G401.6 (cell line): ENCODE measurements around the gene PPY.
"Not testable (repeated sequence)": the region's sequence is repeated elsewhere in the genome, so short reads cannot be mapped to it uniquely, and the experiment has no call there.

Experiments used
- FAIRE-seq: peaks from 2 replicates; lab custom pipeline; 2012; peaks lifted over from hg19 to GRCh38; lab: Jason Lieb, UNC

Gene PPY

DNA sequence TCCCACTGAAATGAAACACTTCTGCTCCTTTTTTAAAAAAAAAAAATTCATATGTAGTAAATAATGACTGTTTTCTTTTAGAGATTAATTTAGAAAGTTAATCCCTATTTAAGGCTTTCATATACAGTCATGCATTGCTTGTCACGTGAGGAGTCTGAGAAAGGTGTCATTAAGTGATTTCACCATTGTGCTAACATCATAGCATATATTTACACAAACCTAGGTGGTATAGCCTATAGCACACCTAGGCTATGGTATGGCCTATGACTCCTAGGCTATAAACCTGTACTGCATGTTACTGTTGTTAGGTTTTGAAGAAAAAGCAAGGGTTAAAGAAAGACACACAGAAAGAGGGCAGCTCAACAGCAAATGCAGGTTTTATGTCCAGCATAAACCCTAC is 13.7 kb downstream of the PPY start:
- peak; percentile 25 for FAIRE-seq

DNA sequence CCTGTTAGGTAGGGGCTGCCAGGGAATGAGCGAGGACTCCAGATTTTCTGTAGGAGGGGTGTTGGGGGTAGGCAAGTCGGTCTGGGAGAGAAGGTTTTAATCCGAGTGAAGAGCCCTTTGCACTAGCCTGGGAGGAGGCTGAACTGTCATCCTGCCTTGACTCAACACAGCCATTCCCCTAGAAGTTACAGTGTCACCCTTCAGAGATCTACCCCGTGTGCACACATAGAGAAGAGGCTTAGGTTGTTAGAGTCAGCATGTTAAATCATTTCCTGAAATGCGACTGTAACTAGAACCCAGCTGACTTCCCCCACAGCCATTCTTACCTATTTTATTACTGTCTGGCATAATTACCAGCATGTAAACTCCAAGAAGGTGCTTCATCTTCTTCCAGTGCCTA is 14.3 kb downstream of the PPY start:
- not testable (repeated sequence) for FAIRE-seq

DNA sequence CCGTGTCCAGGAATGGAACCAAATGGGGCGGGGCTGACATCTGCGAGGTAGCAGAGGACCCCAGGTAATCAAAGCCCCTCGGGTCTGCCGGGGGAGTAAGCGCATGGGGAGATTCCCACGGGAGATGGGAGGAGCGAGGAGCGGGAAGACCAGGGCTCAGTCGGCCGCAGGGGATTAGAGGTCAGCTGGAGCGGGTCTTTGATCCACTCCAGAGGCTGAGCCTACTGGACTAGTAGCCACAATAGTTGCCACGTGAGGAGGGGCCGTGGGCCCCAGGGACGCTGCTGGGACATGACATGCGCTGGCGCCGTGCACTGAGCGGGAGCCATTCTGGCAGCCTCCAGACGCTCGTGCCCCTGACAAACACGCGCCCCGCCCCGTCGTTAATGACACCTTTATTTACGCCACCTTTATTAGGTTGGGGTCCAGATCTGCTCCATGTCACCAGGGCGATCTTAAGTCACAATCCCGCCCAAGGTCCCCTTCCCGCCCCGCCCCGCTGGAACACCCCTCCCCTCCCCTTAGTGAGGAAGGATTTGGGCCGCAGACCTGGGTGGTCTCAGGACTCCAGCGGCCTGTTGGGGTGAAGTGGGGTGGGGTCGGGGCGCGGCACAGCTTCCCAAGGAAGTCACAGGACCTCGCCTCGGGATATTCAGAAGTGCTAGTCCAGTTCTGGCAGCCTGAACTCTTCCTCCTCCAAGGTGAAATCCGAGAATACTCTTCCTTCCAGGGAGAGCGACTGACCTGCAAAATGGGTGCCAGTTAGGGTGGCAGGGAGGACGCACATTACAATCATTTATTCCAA is 15.0 kb downstream of the PPY start:
- FAIRE-seq, result no peak

DNA sequence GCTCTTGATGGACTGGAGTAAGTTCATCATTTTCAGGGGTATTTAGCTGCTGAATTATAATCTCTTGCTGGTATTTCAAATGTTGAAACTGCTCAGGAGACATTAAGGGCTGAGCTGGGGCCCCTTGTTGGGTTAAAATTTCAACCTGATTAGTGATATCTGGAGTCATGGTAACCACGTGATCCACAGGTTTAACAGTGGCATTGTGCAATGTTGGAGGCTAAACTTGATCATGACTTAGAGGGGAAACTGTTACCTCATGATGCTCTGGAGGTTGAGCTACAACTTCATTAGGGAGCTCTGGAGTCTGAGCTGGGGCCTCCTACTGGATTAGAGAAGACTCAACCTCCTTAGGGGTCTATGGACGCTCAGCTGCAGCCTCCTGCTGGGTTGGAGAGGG is 17.7 kb downstream of the PPY start:
- FAIRE-seq, result no peak

DNA sequence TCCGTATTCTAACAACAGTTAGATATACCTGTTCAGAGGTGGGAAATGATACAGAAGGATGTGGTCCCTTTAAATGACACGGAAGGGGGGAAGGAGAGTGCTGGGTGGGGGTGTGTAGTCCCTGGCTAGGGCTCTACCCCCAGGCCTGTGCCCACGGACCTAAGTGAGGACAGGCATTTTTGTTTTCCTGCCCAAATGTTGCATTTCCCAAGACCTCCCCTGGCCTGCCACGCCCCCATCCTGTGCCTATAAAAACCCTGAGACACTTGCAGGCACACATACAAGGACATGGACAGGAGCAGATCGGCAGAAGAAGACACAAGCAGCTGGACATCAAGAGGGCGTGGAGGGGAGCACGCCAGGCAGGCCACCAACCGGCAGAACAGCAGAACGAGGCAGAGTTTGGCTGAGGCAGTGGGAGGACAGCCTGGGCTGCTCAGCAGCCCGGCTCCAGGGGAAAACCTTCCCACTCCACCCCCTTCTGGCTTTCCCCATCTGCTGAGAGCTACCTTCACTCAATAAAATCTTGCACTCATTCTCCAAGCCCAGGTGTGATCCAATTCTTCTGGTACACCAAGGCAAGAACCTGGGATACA is 21.7 kb downstream of the PPY start:
- FAIRE-seq, result no peak

DNA sequence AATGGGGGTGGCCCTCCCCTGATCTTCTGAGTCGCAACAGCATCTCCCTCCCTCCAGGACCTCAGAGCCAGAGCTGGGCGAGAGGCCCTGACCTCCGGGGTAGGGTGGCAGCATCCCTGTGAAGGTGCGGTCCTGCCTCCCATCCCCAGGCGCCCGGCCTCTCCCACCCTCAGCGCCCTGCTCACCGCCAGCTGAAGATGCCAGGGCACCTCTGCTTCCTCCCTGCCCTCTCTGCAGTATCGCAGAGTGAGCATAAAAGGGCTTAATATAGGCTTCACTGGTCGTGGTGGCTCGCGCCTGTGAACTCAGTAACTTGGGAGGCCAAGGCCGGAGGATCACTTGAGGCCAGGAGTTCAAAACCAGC is 24.3 kb downstream of the PPY start:
- FAIRE-seq, result no peak

DNA sequence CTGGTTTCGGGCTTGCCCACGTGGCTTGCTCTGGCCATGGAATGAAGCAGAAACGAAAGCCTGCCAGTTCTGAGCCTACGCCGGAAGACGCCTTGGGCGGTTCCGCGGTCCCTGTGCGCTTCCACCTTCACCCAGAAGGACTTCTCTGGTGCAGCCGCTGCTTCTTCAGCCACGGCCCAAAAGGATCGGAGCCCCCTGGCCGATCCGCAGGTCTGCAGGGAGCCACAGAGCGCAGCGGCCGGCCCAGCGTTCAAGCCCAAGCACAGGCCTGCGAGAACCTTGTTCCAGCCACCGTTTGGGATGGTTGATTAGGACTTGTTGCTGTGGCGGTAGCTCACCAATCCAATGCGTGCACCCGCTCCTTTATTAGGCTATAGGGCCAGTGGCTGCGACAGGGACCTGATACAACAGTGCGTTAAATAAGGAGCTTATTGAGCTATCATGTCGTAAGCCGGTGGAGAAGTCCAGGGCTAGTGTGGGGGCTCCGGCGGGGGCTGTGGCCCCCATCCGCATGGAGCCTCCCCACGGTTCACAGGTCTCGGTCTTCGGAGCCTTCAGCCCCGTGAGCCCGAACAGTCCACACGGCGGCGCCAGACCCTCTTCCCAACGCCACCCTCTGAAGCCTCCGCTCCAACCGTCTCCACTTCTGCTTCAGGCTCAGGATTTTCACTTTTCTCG is 24.8 kb downstream of the PPY start:
- no peak for FAIRE-seq

DNA sequence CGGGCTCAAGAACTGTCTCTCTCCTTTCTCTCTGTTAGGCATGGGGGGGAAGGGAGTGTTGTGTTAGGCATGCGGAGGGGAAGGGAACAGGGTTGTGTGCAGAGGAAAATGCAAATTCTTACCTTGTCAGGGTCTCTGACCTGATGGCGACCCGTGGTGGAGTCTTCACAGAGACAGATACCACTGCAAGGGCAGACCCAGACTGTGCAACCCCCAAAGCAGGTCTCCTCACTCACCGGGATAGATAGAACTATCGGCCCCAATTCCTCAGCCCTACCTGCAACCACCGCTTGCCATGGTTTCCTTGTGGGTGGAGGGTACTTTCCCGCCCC is 25.3 kb downstream of the PPY start:
- no peak for FAIRE-seq

DNA sequence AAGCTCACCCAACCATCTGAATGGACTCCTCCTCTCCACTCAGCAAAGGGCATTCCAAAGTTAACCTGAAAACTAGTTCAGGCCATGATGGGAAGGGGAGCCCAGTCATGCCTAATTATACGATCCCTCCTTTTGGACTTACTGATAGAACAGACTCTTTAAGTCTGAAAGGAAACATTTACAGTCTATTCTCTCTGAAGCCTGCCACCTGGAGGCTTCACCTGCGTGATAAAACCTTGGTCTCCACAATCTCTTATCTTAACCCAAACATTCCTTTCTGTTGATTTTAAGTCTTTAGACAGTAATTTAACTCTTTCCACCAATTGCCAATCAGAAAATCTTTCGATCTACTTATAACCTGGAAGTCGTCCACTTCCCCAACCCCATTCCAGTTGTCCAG is 25.9 kb downstream of the PPY start:
- FAIRE-seq, result no peak

DNA sequence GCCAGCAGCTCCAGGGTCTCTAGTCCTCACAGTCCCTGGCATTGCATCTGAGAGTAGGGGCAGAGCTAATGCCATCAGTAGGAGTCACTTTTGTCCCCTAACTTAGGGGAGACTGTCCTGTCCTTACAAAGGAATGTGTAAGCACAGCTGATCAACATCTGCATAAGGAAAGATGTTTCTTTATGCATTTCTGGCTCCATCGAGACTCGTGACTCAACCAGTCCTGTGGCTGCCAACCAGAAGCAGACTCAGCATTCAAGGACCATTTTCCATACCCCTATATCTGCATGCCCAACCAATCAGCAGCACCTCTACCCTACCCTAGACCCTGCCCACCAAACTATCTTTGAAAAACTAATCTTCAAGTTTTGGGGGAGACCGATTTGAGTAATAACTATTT is 26.7 kb downstream of the PPY start:
- no peak for FAIRE-seq

DNA sequence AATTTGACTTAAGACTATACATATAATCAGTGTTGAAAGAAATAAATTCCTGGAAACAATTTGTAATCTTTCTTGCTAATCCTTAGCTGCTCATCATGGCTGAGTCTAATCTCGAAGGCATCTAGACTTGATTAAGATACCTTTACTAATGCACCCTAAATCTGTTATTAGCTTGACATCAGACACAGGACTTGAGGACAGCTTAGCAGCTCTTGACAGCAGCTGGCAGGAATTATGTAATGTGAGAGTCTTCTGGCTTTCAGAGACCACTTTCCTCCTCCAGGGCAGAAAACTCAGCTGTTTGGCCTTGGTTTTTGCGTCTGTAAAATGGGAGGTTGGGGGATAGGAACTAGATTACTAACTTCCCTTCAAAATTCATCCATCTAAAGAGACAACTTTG is 27.8 kb downstream of the PPY start:
- FAIRE-seq, result no peak

DNA sequence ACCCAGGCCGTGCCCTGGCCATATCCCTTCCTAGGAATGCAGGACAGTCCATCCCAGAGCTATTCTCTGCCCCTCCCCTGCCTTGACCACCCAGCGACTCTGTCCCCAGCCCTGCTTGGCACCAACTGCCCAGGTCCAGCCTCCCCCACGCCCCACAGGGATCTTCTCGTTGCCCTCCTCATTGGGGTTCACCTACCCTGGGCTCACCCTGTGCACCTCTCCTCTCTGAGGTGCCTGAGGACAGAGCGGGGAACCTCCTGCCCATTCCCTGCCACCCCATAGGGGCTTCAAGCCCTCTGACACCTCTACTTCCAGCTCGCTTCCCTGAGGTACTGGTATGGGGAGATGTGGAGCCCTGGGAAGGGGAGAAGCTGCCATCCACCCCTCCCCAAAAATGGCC is 28.7 kb downstream of the PPY start:
- FAIRE-seq, result no peak

DNA sequence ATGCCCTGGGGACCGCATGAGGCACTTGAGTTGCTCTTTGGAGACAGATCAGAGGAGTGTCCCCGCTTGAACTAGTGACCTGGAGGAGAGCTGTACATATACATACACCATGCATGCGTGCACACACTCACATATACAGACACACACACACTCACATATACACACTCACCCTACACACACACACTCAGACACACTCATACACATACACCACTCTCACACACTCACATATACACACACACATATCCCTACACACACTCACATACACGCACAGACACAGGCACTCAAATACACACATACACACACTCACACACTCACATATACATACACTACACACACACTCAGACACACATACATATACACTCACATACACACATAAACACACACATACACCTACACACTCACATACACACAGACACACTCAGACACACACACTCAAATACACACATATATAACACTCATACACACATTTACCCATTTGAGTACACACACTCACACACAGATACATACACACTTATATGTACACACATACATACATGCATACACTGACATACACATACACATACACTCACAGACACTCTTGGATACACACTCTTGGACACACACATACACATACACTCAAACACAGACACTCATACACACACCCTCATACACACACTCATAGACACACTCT is 29.5 kb downstream of the PPY start:
- no peak for FAIRE-seq

DNA sequence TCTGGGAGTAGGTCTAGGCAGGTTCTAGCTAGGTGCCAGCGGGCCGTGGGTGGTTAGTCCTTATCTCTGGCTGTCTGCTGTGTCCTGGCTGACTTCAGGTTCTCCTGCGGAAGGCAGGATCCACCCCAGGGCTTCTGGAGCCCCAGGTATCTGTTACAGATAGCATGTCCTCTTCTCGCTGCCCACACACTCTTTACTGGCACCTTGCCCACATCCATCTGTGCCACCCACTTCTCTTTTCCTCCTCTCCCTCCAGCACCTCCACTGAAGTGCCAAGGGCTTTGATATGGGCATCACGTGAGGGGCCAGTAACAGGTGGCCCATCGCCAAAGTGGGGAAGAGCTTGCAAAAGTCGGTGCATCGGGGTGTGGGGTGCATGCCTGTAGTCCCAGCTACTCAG is 30.4 kb downstream of the PPY start:
- no peak for FAIRE-seq

DNA sequence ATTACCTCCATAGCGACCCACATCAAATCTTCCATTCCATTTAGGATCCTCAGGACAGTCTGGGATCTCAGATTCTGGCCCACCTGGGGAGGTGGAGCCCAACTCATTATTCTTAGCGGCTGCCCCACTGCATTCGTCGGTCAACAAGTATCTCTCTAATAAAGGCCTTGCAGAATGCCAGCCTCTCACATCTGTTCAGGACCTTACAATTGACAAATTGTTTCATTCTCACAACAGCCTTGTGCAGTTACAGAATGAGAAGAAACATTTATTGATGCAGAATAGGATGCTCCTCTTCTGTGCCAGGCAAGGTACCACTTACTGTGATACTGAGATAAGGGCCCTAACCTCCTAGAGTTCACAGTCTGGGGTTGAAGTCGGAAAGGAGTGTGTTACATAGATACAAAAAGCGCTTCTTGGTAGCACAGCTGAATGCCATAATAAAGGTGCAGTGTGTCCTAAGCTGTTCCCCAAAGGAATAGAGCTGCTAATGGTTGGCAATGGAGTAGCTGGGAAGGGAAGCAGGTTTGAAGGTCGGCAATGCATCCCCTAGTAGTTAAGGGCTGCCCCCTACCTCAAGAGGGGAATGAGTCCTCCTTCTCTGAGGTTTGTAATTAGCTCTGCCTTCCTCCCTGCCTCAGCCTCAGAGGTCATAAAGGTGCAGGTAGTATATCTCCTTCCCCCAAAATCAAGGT is 32.6 kb downstream of the PPY start:
- FAIRE-seq, result no peak

DNA sequence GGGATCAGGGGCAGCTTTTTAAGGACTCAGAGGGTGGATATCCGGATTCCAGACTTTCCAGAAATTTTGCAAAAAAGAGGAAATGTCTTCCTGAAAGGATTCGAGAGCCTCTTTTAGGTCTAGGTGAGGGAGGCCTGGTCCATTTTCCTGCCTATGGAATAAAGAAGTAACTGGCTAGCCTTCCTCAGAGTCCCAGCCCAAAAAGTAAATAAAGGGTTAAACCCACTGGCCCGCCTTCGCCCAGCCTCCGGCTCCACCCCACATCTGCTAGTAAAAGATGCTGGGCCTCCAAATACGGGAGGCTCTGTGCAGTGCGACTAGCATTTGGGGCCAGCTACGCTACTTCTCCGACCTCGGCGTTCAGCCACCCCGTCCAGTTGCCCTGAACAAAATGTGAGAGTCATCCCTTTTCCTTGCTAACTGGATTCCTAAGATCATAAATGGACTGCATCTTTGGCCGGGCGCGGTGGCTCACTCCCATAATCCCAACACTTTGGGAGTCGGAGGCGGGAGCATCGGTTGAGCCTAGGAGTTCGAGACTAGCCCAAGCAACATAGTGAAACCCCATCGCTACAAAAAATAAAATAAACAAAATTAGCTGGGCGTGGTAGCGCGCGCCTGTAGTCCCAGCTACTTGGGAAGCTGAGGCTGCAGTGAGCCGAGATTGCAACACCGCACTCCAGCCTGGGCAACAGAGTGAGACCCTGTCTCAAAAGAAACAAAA is 34.1 kb downstream of the PPY start:
- FAIRE-seq, result peak; percentile 96

DNA sequence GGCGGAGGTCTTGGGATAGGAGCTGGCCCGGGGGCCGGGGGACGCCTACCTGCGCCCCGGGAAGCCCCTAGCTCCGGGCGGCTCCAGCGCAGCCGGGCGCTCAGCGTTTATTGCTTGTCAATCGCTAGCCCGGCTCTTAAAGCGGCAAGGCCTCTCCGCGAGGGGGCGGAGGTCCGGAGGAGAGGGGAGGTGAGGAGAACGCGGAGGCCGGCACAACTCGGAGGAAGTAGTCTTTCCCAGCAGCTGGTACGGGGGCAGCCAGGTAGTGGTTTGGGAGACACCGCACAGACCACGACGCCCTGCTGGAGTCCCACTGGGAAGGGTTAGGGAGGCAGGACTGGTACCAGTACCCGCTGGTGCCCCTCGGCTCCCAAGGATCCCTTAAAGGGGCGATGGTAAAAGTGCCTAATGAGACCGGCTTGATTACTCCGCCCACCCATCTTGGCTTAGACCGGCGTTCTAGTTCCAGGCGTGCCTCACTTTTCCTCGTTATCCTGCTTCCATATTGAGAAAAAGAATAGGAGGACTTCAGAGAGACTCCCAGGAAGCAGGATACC is 34.8 kb downstream of the PPY start, which contains the start of gene MPP2:
TSS of gene MPP2 (minus strand) at position 112 of the 557 bp plus-strand sequence. CDS start 3,076 bp downstream, outside the sequence.
- FAIRE-seq, result peak; percentile 76

DNA sequence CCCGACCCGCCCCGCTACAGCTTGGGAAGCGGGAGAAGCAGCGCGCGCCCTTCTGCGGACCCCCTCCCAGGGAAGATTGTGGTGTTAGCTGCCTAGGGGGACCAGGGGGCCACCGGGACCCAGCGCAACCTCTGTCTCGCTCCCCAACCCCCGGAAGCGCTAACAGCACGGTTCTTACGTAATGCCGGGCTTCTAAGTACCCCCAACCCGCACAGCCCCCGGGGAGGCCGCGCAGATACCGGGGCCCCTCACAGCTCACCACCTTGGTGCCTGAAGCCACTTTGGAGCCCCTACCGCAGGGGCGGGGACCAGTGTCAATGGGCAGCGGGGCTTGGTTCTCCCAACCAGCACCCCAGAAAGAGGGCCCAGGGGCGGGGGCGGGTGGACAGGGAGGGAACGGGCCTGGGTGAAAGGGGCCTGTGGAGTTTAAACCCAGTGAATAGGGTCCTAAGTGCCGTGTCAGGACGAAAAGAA is 35.3 kb downstream of the PPY start:
- no peak for FAIRE-seq

DNA sequence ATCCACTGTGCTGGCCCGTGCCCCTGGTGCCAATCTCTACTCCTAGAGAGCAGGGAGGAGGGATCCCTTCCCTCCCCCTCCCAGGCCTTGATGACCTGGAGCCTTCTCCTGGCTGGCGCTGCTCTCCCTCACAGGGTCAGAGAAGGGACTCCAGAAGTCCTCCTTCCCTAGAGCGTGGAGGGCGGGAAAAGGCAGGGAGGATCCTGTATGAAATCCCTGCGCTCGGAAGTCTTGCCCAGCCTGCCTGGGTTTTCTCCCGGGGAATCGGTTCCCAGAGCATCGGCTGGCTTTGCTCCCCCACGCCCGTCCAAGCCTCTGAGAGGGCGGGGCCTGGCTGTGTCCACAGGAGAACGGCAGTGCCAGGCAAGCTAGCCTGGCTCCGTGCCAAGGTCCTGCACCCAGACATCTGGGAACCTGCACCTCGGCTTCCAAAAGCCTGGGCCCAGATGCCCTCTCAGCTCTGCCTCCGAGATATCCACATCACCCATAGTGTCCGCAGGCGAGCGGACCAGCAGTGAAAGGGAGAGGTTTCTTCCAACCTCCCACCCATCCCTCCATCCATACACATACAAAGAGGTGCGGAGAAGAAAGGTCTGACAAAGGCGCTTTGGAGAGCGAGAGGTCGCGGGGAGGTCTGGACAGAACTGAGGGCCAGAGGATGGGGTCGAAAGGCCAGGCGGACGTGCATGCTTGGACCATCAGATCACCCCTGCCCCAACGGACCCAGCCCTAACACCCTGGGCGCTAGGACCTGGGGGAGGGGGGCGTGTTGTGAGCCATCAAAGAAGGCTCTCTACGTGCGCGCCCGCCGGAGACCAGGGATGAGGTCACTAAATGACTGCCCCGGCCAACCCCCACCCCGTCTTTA is 36.1 kb downstream of the PPY start:
- no peak for FAIRE-seq

DNA sequence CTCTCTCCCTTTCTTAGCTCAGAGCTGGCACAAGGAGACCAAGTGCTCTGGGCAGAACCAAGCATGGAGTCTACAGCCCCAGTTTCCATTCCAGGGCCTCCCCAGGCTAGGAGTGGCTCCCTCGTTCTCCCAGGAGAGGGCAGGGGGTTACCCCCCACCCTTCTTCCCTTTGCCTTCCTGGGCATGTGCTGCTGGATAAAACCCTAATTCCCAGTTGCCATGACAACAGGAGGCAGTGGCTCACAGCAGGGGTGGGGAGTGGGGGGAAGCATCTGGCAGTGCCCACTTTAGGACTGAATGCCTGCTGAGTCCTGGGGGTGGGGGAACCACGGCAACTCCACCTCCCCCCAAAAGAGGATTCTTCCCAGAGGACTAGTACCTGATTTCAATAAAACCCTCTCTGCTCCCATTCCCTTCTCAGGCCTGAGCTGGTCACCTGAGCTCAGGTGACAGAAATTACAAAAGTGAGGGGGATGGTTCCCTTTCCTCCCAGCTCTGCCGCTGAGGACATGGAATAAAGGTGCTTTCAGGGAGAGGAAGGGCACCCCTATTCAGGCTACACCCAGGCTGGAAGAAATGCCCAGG is 36.8 kb downstream of the PPY start:
- no peak for FAIRE-seq
